Muscle of leg (tissue), 11 donors: ENCODE measurements around the gene WNT6. TPM values are rescaled to one million over a fixed set of nuclear protein-coding genes. Genes with fewer than 3 reads are reported as not detected.

Experiments
- DNase-seq: peaks from one replicate; pipeline ENCODE4 v3.0.0; 2013
- H3K27ac ChIP-seq: one replicate; pipeline ENCODE4 v1.5.1; 2013; ENCODE audit warnings: mild to moderate bottlenecking, low read length, control low read depth
- H3K27me3 ChIP-seq: one replicate; pipeline ENCODE4 v1.6.1; 2013; ENCODE audit warnings: low read length; ENCODE audit not compliant: control insufficient read depth, insufficient read depth
- H3K36me3 ChIP-seq: one replicate; pipeline ENCODE4 v1.6.1; 2013; ENCODE audit warnings: low read length; ENCODE audit not compliant: control insufficient read depth, insufficient read depth
- H3K4me1 ChIP-seq: one replicate; pipeline ENCODE4 v1.6.1; 2013; ENCODE audit warnings: low read length; ENCODE audit not compliant: control insufficient read depth, insufficient read depth
- H3K4me3 ChIP-seq: one replicate; pipeline ENCODE4 v1.5.1; 2013; ENCODE audit warnings: low read length, control low read depth
- H3K9me3 ChIP-seq: replicated peaks from 2 replicates; pipeline ENCODE4 v1.6.1; 2013; ENCODE audit warnings: low read depth, low read length; ENCODE audit not compliant: control insufficient read depth
- WGBS: methylation state at CpG from one replicate; pipeline ENCODE4 v1.1.5; 2013; ENCODE audit warnings: missing lambda C conversion rate; ENCODE audit not compliant: insufficient coverage; 5-methylcytosine and 5-hydroxymethylcytosine counted together
- polyA plus RNA-seq, 8 donors: library from polyadenylated mRNA; unstranded; fragments of 120-200 nt; gene quantifications; one replicate each; pipeline versions ENCODE4 v1.2.1 to v1.2.3, GENCODE V29; 2013; ENCODE audit warnings: inconsistent platforms in 1 of 8, low replicate concordance in 1 of 8; ENCODE audit not compliant: insufficient read length in 8 of 8, insufficient read depth in 1 of 8
- total RNA-seq: library from RNA; stranded (reverse); fragments of 120-200 nt; gene quantifications from one replicate; pipeline ENCODE4 v1.2.4, GENCODE V29; 2013

WNT6 gene
- total and polyA plus RNA-seq, 9 donors: 0.09 to 2.8 (median 0.12) TPM; not detected in 2

GRCh38 chr2:218856896-218857243 is 2.7 kb upstream of the WNT6 start:
- H3K27me3 ChIP-seq: peaks cover 91% of the 10 kb centered on the region
- peaks cover 27% of the 10 kb centered on the region for H3K4me1 ChIP-seq
- no peaks in the 10 kb centered on the region for H3K36me3 ChIP-seq
- DNase-seq: no peak
- no CpG with 5 or more reads among the region's 1 CpG for WGBS
- no peak overlapping the region for H3K27ac ChIP-seq
- no peak overlapping the region for H3K4me3 ChIP-seq
- no peaks in the 10 kb centered on the region for H3K9me3 ChIP-seq

- 25% methylated on average over 2 of the region's 10 CpGs for WGBS
These were observed 2.1 kb upstream of the WNT6 start for GRCh38 chr2:218857371-218858137.

GRCh38 chr2:218858138-218858445 is 1.5 kb upstream of the WNT6 start:
- Histone ChIP-seq H3K36me3 (no peaks in the 10 kb centered on the region), H3K4me3 (no peak overlapping the region), H3K4me1 (peaks cover 27% of the 10 kb centered on the region), H3K27ac (no peak overlapping the region), H3K27me3 (peaks cover 95% of the 10 kb centered on the region), H3K9me3 (no peaks in the 10 kb centered on the region)
- DNase-seq: no peak
- WGBS: 0% methylated on average over 1 of the region's 1 CpG

More at GRCh38 chr2:218857371-218858137, 2.1 kb upstream of the WNT6 start:
- Histone ChIP-seq H3K27me3 (peaks cover 95% of the 10 kb centered on the region), H3K9me3 (no peaks in the 10 kb centered on the region), H3K27ac (no peak overlapping the region), H3K4me3 (no peak overlapping the region), H3K4me1 (peaks cover 27% of the 10 kb centered on the region), H3K36me3 (no peaks in the 10 kb centered on the region)
- no peak for DNase-seq

GRCh38 chr2:218858671-218859555 is 692 bp upstream of the WNT6 start:
- WGBS: under 1% methylated on average over 30 of the region's 51 CpGs
- peaks cover 93% of the 10 kb centered on the region for H3K27me3 ChIP-seq

GRCh38 chr2:218859988-218860831 is 605 bp downstream of the WNT6 start:
- H3K4me3 ChIP-seq: peak overlapping the region; percentile 3
- WGBS: under 1% methylated on average over 32 of the region's 47 CpGs
- H3K27ac ChIP-seq: no peak overlapping the region
- no peaks in the 10 kb centered on the region for H3K36me3 ChIP-seq
- peaks cover 93% of the 10 kb centered on the region for H3K27me3 ChIP-seq
- H3K9me3 ChIP-seq: no peaks in the 10 kb centered on the region
- H3K4me1 ChIP-seq: peaks cover 27% of the 10 kb centered on the region
- no peak for DNase-seq

More at GRCh38 chr2:218858671-218859555, 692 bp upstream of the WNT6 start:
- DNase-seq: no peak
- Histone ChIP-seq H3K27ac (no peak overlapping the region), H3K4me1 (peaks cover 27% of the 10 kb centered on the region), H3K4me3 (peak overlapping the region; percentile 26), H3K9me3 (no peaks in the 10 kb centered on the region), H3K36me3 (no peaks in the 10 kb centered on the region)

GRCh38 chr2:218860950-218861381 is 1.4 kb downstream of the WNT6 start:
- peaks cover 21% of the 10 kb centered on the region for H3K4me1 ChIP-seq
- 3% methylated on average over 13 of the region's 21 CpGs for WGBS
- H3K27me3 ChIP-seq: peaks cover 90% of the 10 kb centered on the region
- H3K4me3 ChIP-seq: no peak overlapping the region
- H3K27ac ChIP-seq: no peak overlapping the region
- no peaks in the 10 kb centered on the region for H3K36me3 ChIP-seq
- H3K9me3 ChIP-seq: no peaks in the 10 kb centered on the region
- peak; percentile 90 for DNase-seq

GRCh38 chr2:218861645-218862318 is 2.2 kb downstream of the WNT6 start:
- Histone ChIP-seq H3K4me3 (no peak overlapping the region), H3K36me3 (no peaks in the 10 kb centered on the region)
- 20% methylated on average over 2 of the region's 7 CpGs for WGBS

GRCh38 chr2:218863021-218863520 is 3.5 kb downstream of the WNT6 start:
- Histone ChIP-seq H3K36me3 (no peaks in the 10 kb centered on the region), H3K4me1 (peaks cover 21% of the 10 kb centered on the region), H3K4me3 (no peak overlapping the region), H3K27ac (no peak overlapping the region), H3K27me3 (peaks cover 88% of the 10 kb centered on the region), H3K9me3 (no peaks in the 10 kb centered on the region)
- no peak for DNase-seq
- 70% methylated on average over 3 of the region's 3 CpGs for WGBS

More at GRCh38 chr2:218861645-218862318, 2.2 kb downstream of the WNT6 start:
- no peak for DNase-seq
- Histone ChIP-seq H3K27me3 (peaks cover 89% of the 10 kb centered on the region), H3K9me3 (no peaks in the 10 kb centered on the region), H3K27ac (no peak overlapping the region), H3K4me1 (peaks cover 21% of the 10 kb centered on the region)

GRCh38 chr2:218865396-218865795 is 5.8 kb downstream of the WNT6 start:
- WGBS: no CpG with 5 or more reads among the region's 4 CpGs
- no peak overlapping the region for H3K27ac ChIP-seq

More at GRCh38 chr2:218865396-218865795, 5.8 kb downstream of the WNT6 start:
- Histone ChIP-seq H3K4me1 (peaks cover 7% of the 10 kb centered on the region), H3K9me3 (no peaks in the 10 kb centered on the region), H3K27me3 (peaks cover 90% of the 10 kb centered on the region), H3K36me3 (no peaks in the 10 kb centered on the region), H3K4me3 (no peak overlapping the region)
- DNase-seq: no peak
